Vagina (tissue), 2 donors: ENCODE results near the gene HOOK2. TPM values are rescaled to one million over a fixed set of nuclear protein-coding genes. Genes with fewer than 3 reads are reported as not detected.
A peak's percentile ranks its signal among the peaks of the same experiment; 100 is the strongest.

ENCODE experiments used
- DNase-seq, 2 donors: peaks; one replicate each; pipeline ENCODE4 v3.0.0-alpha.2; 2017; ENCODE audit errors: extremely low spot score in 2 of 2
- H3K27ac ChIP-seq: fragments of 200-600 bp; sonication (generic); one replicate; pipeline ENCODE4 v1.5.1; 2019
- H3K27me3 ChIP-seq: fragments of 200-600 bp; sonication (generic); one replicate; pipeline ENCODE4 v1.5.1; 2019
- H3K36me3 ChIP-seq, 2 donors: fragments of 200-600 bp; sonication (generic); one replicate each; pipeline ENCODE4 v1.5.1; 2017 to 2019
- H3K4me1 ChIP-seq: fragments of 200-600 bp; sonication (generic); one replicate; pipeline ENCODE4 v1.5.1; 2019
- H3K4me3 ChIP-seq, 2 donors: fragments of 200-600 bp; sonication (generic); 1 replicate in 1 of 2; 2 replicates in 1 of 2; pipeline ENCODE4 v1.5.1; 2016 to 2019
- H3K9me3 ChIP-seq: fragments of 200-600 bp; sonication (generic); one replicate; pipeline ENCODE4 v1.5.1; 2019
- CTCF ChIP-seq, 3 experiments: fragments of 450-650 bp in 2 of 3; fragments of 200-600 bp in 1 of 3; sonication (generic) in 1 of 3; IDR thresholded peaks; one replicate each; pipeline ENCODE4 v1.5.1; 2017 to 2019; ENCODE audit warnings: antibody characterized with exemption in 3 of 3, mild to moderate bottlenecking in 2 of 3, moderate library complexity in 2 of 3
- POLR2A ChIP-seq, 2 donors: fragments of 450-650 bp; IDR thresholded peaks; one replicate each; pipeline ENCODE4 v1.6.1; 2017; ENCODE audit warnings: antibody characterized with exemption in 2 of 2, mild to moderate bottlenecking in 2 of 2, moderate library complexity in 2 of 2
- POLR2AphosphoS5 ChIP-seq, 2 donors: sonication (generic); formaldehyde crosslinking; IDR thresholded peaks; one replicate each; pipeline ENCODE4 v1.9.0; 2017; ENCODE audit warnings: antibody characterized with exemption in 2 of 2, mild to moderate bottlenecking in 2 of 2, low read depth in 1 of 2; ENCODE audit not compliant: insufficient read depth in 1 of 2
- intact Hi-C: fragments of 100-400 bp; cut with DNase I; formaldehyde crosslinking; loops from one replicate; pipeline ENCODE4 v1.15.1; 2023
- total RNA-seq: library from RNA; depleted of rRNA; stranded (reverse); fragments of >200 nt; gene quantifications from one replicate; pipeline ENCODE4 v1.2.3, GENCODE V29; 2016

The HOOK2 gene
- total RNA-seq, 1 donor from 2014 or later: 65.6 TPM

GRCh38 chr19:12764698-12765097 lies 10.7 kb downstream of the HOOK2 start:
- Histone ChIP-seq H3K4me1 (peaks cover 11% of the 10 kb centered on the region), H3K4me3 (no peak overlapping the region), H3K27ac (no peak overlapping the region), H3K36me3 (peaks cover 0 to 9% of the 10 kb centered on the region in 2 donors), H3K27me3 (no peaks in the 10 kb centered on the region), H3K9me3 (no peaks in the 10 kb centered on the region)
- DNase-seq: no peak
- TF ChIP-seq POLR2A (IDR thresholded peaks at IDR 0.05) (no peak), CTCF (IDR thresholded peaks at IDR 0.05) (no peak), POLR2AphosphoS5 (IDR thresholded peaks at IDR 0.05; ENCODE audit: insufficient read depth in 1 of 2, low read depth in 1 of 2) (no peak)
- intact Hi-C loops: loop anchor here (5.0 kb wide), 1 partner anchor 38 kb away; the partner anchor contains the start of genes PRDX2 and THSD8

- Histone ChIP-seq H3K36me3 (peaks cover 0 to 9% of the 10 kb centered on the region in 2 donors), H3K4me1 (peaks cover 12% of the 10 kb centered on the region), H3K9me3 (no peaks in the 10 kb centered on the region), H3K27ac (no peak overlapping the region), H3K4me3 (no peak overlapping the region), H3K27me3 (no peaks in the 10 kb centered on the region)
- intact Hi-C loops: no loop called here
- DNase-seq: no peak
- TF ChIP-seq POLR2AphosphoS5 (IDR thresholded peaks at IDR 0.05; ENCODE audit: insufficient read depth in 1 of 2, low read depth in 1 of 2): no peak
- TF ChIP-seq POLR2A (IDR thresholded peaks at IDR 0.05): no peak
- TF ChIP-seq CTCF (IDR thresholded peaks at IDR 0.05): no peak
Measured at GRCh38 chr19:12763100-12763499, 12.3 kb downstream of the HOOK2 start.

- TF ChIP-seq POLR2AphosphoS5 (IDR thresholded peaks at IDR 0.05; ENCODE audit: insufficient read depth in 1 of 2, low read depth in 1 of 2): no peak
- TF ChIP-seq CTCF (IDR thresholded peaks at IDR 0.05): no peak
- no peak for TF ChIP-seq POLR2A (IDR thresholded peaks at IDR 0.05)
- intact Hi-C loops: no loop called here
- H3K36me3 ChIP-seq: peaks cover 0 to 9% of the 10 kb centered on the region in 2 donors
- no peaks in the 10 kb centered on the region for H3K9me3 ChIP-seq
- peaks cover 12% of the 10 kb centered on the region for H3K4me1 ChIP-seq
- H3K4me3 ChIP-seq: no peak overlapping the region
- H3K27ac ChIP-seq: no peak overlapping the region
- DNase-seq: no peak
- no peaks in the 10 kb centered on the region for H3K27me3 ChIP-seq
Measured at GRCh38 chr19:12759686-12760085, 15.7 kb downstream of the HOOK2 start.

GRCh38 chr19:12757544-12758274 lies 17.6 kb downstream of the HOOK2 start:
- Histone ChIP-seq H3K4me1 (peaks cover 12% of the 10 kb centered on the region), H3K36me3 (peaks cover 0 to 2% of the 10 kb centered on the region in 2 donors), H3K27me3 (no peaks in the 10 kb centered on the region), H3K9me3 (no peaks in the 10 kb centered on the region), H3K27ac (peak overlapping the region; percentile 37), H3K4me3 (peak overlapping the region; percentile 33 to 37)
- intact Hi-C loops: no loop called here
- TF ChIP-seq POLR2AphosphoS5 (IDR thresholded peaks at IDR 0.05; ENCODE audit: insufficient read depth in 1 of 2, low read depth in 1 of 2) (peak in 1 of 2 donors; percentile 15), CTCF (IDR thresholded peaks at IDR 0.05) (peak; percentile 64 to 80 (median 75)), POLR2A (IDR thresholded peaks at IDR 0.05) (no peak)
- DNase-seq: no peak
